Measurements from ENCODE around the gene RNF187. TPM values are rescaled to one million over a fixed set of nuclear protein-coding genes. Genes with fewer than 3 reads are reported as not detected.
A peak's percentile ranks its signal among the peaks of the same experiment; 100 is the strongest.

Gene RNF187
- polyA plus RNA-seq, 1 donor (not counting 4 experiments of a cell fraction or from before 2014, with no cell fraction given): 65.8 TPM

- H3K4me3 ChIP-seq (ENCODE audit: control insufficient read depth in 2 of 3, extremely low read depth in 1 of 3, insufficient read depth in 2 of 3, low read depth in 1 of 3, low read length in 3 of 3): no peak overlapping the region
- no peak overlapping the region for H2AFZ ChIP-seq (ENCODE audit: control insufficient read depth, low read length)
- no peaks in the 10 kb centered on the region for H3K9me1 ChIP-seq (ENCODE audit: control insufficient read depth, extremely low read depth, insufficient read depth, low read length)
- H3K79me2 ChIP-seq (ENCODE audit: control insufficient read depth, insufficient read depth, low read length): no peaks in the 10 kb centered on the region
- no peak for FAIRE-seq
- H3K4me1 ChIP-seq (ENCODE audit: control insufficient read depth, extremely low read depth, insufficient read depth, low read length): peaks cover 4% of the 10 kb centered on the region
- no peak overlapping the region for H3K4me2 ChIP-seq (ENCODE audit: control insufficient read depth, extremely low read depth, insufficient read depth, low read depth, low read length)
- no peaks in the 10 kb centered on the region for H3K9me3 ChIP-seq (ENCODE audit: control insufficient read depth, low read depth, low read length)
- DNase-seq (ENCODE audit: low read depth, low spot score): no peak
- dilution Hi-C loops (cut with MboI; ENCODE audit: extremely low pct_ligation_motif_present, low sequenced_read_pairs): no loop called here
- no peak overlapping the region for H3K9ac ChIP-seq (ENCODE audit: control insufficient read depth, extremely low read depth, insufficient read depth, low read length)
- H3K27me3 ChIP-seq (ENCODE audit: control insufficient read depth, extremely low read depth, insufficient read depth, low read length): peaks cover 33% of the 10 kb centered on the region
- no peak overlapping the region for H3K27ac ChIP-seq (ENCODE audit: control insufficient read depth, insufficient read depth, low read length)
- H4K20me1 ChIP-seq (ENCODE audit: control insufficient read depth, extremely low read depth, insufficient read depth, low read length): no peaks in the 10 kb centered on the region
- no peaks in the 10 kb centered on the region for H3K36me3 ChIP-seq (ENCODE audit: control insufficient read depth in 2 of 2, extremely low read depth in 1 of 2, insufficient read depth in 2 of 2, low read length in 2 of 2)
- no peak for TF ChIP-seq CTCF (optimal IDR thresholded peaks at IDR 0.05 in 1 of 3, IDR thresholded peaks at IDR 0.05 in 1 of 3, conservative IDR thresholded peaks at IDR 0.05 in 1 of 3; ENCODE audit: extremely low read depth in 1 of 3, insufficient read depth in 2 of 3, low read length in 3 of 3)
- TF ChIP-seq EZH2 (IDR thresholded peaks at IDR 0.05; ENCODE audit: low read length): peak; percentile 48
These were observed 26.2 kb downstream of the RNF187 start for GRCh38 chr1:228513236-228513900.

GRCh38 chr1:228514421-228514820 lies 27.2 kb downstream of the RNF187 start:
- Histone ChIP-seq H3K27ac (ENCODE audit: control insufficient read depth, insufficient read depth, low read length) (no peak overlapping the region), H3K4me1 (ENCODE audit: control insufficient read depth, extremely low read depth, insufficient read depth, low read length) (peaks cover 4% of the 10 kb centered on the region), H2AFZ (ENCODE audit: control insufficient read depth, low read length) (no peak overlapping the region), H3K27me3 (ENCODE audit: control insufficient read depth, extremely low read depth, insufficient read depth, low read length) (peaks cover 33% of the 10 kb centered on the region), H3K36me3 (ENCODE audit: control insufficient read depth in 2 of 2, extremely low read depth in 1 of 2, insufficient read depth in 2 of 2, low read length in 2 of 2) (no peaks in the 10 kb centered on the region), H3K4me3 (ENCODE audit: control insufficient read depth in 2 of 3, extremely low read depth in 1 of 3, insufficient read depth in 2 of 3, low read depth in 1 of 3, low read length in 3 of 3) (no peak overlapping the region), H3K9me1 (ENCODE audit: control insufficient read depth, extremely low read depth, insufficient read depth, low read length) (no peaks in the 10 kb centered on the region), H3K4me2 (ENCODE audit: control insufficient read depth, extremely low read depth, insufficient read depth, low read depth, low read length) (no peak overlapping the region), H4K20me1 (ENCODE audit: control insufficient read depth, extremely low read depth, insufficient read depth, low read length) (no peaks in the 10 kb centered on the region), H3K9me3 (ENCODE audit: control insufficient read depth, low read depth, low read length) (no peaks in the 10 kb centered on the region), H3K9ac (ENCODE audit: control insufficient read depth, extremely low read depth, insufficient read depth, low read length) (no peak overlapping the region), H3K79me2 (ENCODE audit: control insufficient read depth, insufficient read depth, low read length) (no peaks in the 10 kb centered on the region)
- TF ChIP-seq EZH2 (IDR thresholded peaks at IDR 0.05; ENCODE audit: low read length) (no peak), CTCF (optimal IDR thresholded peaks at IDR 0.05 in 1 of 3, IDR thresholded peaks at IDR 0.05 in 1 of 3, conservative IDR thresholded peaks at IDR 0.05 in 1 of 3; ENCODE audit: extremely low read depth in 1 of 3, insufficient read depth in 2 of 3, low read length in 3 of 3) (no peak)
- dilution Hi-C loops (cut with MboI; ENCODE audit: extremely low pct_ligation_motif_present, low sequenced_read_pairs): no loop called here
- no peak for FAIRE-seq
- no peak for DNase-seq (ENCODE audit: low read depth, low spot score)
